WTC11 (cell line): ENCODE results near the gene ISCU.

Experiments used
- CTCF ChIP-seq: fragments of 200-600 bp; IDR thresholded peaks from 2 replicates; pipeline ENCODE4 v1.8.0; 2022; ENCODE audit warnings: antibody characterized with exemption
- NFYB ChIP-seq: sonication (generic); formaldehyde crosslinking; conservative IDR thresholded peaks from 2 replicates; pipeline ENCODE4 v1.8.0; 2022; ENCODE audit warnings: low read depth, missing genetic modification reagents
- OVOL2 ChIP-seq: fragments of 250-450 bp; sonication (Bioruptor Pico); IDR thresholded peaks from 2 replicates; pipeline ENCODE4 v1.9.0; 2021; ENCODE audit warnings: mild to moderate bottlenecking, borderline replicate concordance
- TEAD4 ChIP-seq: sonication (generic); formaldehyde crosslinking; IDR thresholded peaks from 2 replicates; pipeline ENCODE4 v1.8.0; 2022; ENCODE audit warnings: mild to moderate bottlenecking, missing genetic modification reagents
- ZNF281 ChIP-seq: sonication (generic); formaldehyde crosslinking; IDR thresholded peaks from 2 replicates; pipeline ENCODE4 v1.8.0; 2023; ENCODE audit warnings: mild to moderate bottlenecking, missing genetic modification reagents
- ZNF416 ChIP-seq: fragments of 250-450 bp; sonication (Bioruptor Pico); IDR thresholded peaks from 2 replicates; pipeline ENCODE4 v1.9.0; 2021; ENCODE audit warnings: mild to moderate bottlenecking, inconsistent platforms
- TF ChIP-seq, protein P1 (sequence below): sonication (generic); formaldehyde crosslinking; IDR thresholded peaks from 2 replicates; pipeline ENCODE4 v1.8.0; 2022; ENCODE audit warnings: mild to moderate bottlenecking, missing genetic modification reagents
- TF ChIP-seq, protein P2 (sequence below): sonication (generic); formaldehyde crosslinking; conservative IDR thresholded peaks from 2 replicates; pipeline ENCODE4 v1.8.1; 2022; ENCODE audit warnings: mild to moderate bottlenecking, missing genetic modification reagents
- TF ChIP-seq, protein P3 (sequence below): sonication (generic); formaldehyde crosslinking; IDR thresholded peaks from 2 replicates; pipeline ENCODE4 v1.8.0; 2022; ENCODE audit warnings: mild to moderate bottlenecking, missing genetic modification reagents
- TF ChIP-seq, protein P4 (sequence below): sonication (generic); formaldehyde crosslinking; IDR thresholded peaks from 2 replicates; pipeline ENCODE4 v1.8.1; 2023; ENCODE audit warnings: mild to moderate bottlenecking, missing genetic modification reagents, moderate library complexity

- TF ChIP-seq TEAD4 (CRISPR knock-in tag) (no peak), ZNF281 (no peak), CTCF (no peak), ZNF416 (CRISPR knock-in tag) (no peak), OVOL2 (no peak), NFYB (CRISPR knock-in tag) (no peak)
- TF ChIP-seq, protein P1, sequence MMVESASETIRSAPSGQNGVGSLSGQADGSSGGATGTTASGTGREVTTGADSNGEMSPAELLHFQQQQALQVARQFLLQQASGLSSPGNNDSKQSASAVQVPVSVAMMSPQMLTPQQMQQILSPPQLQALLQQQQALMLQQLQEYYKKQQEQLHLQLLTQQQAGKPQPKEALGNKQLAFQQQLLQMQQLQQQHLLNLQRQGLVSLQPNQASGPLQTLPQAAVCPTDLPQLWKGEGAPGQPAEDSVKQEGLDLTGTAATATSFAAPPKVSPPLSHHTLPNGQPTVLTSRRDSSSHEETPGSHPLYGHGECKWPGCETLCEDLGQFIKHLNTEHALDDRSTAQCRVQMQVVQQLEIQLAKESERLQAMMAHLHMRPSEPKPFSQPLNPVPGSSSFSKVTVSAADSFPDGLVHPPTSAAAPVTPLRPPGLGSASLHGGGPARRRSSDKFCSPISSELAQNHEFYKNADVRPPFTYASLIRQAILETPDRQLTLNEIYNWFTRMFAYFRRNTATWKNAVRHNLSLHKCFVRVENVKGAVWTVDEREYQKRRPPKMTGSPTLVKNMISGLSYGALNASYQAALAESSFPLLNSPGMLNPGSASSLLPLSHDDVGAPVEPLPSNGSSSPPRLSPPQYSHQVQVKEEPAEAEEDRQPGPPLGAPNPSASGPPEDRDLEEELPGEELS (CRISPR knock-in tag) = no peak
- TF ChIP-seq, protein P2, sequence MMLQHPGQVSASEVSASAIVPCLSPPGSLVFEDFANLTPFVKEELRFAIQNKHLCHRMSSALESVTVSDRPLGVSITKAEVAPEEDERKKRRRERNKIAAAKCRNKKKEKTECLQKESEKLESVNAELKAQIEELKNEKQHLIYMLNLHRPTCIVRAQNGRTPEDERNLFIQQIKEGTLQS = no peak
- TF ChIP-seq, protein P3, sequence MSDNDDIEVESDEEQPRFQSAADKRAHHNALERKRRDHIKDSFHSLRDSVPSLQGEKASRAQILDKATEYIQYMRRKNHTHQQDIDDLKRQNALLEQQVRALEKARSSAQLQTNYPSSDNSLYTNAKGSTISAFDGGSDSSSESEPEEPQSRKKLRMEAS = no peak
- TF ChIP-seq, protein P4, sequence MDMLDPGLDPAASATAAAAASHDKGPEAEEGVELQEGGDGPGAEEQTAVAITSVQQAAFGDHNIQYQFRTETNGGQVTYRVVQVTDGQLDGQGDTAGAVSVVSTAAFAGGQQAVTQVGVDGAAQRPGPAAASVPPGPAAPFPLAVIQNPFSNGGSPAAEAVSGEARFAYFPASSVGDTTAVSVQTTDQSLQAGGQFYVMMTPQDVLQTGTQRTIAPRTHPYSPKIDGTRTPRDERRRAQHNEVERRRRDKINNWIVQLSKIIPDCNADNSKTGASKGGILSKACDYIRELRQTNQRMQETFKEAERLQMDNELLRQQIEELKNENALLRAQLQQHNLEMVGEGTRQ (CRISPR knock-in tag) = no peak
These were observed 47.3 kb downstream of the ISCU start for GRCh38 chr12:108609537-108610335.
